Loucy (cell line): ENCODE measurements around the gene ACSF2.

Experiments
- CTCF ChIP-seq: fragments of 200-600 bp; sonication (generic); conservative IDR thresholded peaks from 2 replicates; pipeline ENCODE4 v1.5.1; 2014; ENCODE audit warnings: mild to moderate bottlenecking, antibody characterized with exemption, low read length
- EZH2phosphoT487 ChIP-seq: fragments of 200-600 bp; IDR thresholded peaks from 2 replicates; pipeline ENCODE4 v1.6.1; 2018; ENCODE audit warnings: antibody characterized with exemption, mild to moderate bottlenecking, moderate library complexity, borderline replicate concordance

- no peak for TF ChIP-seq CTCF
- no peak for TF ChIP-seq EZH2phosphoT487
Measured at GRCh38 chr17:50460831-50461526, 35.0 kb downstream of the ACSF2 start.
